Ovary (tissue), 3 donors: ENCODE data around the gene TSKU.

Experiments used
- EP300 ChIP-seq: sonication (generic); formaldehyde crosslinking; IDR thresholded peaks from one replicate; pipeline ENCODE4 v1.6.1; 2017; ENCODE audit warnings: antibody characterized with exemption
- POLR2A ChIP-seq: fragments of 450-650 bp; IDR thresholded peaks from one replicate; pipeline ENCODE4 v1.6.1; 2017; ENCODE audit warnings: antibody characterized with exemption, mild to moderate bottlenecking, moderate library complexity
- TF ChIP-seq, protein P1 (sequence below), 3 donors: fragments of 450-650 bp in 2 of 3; fragments of 200-600 bp in 1 of 3; IDR thresholded peaks; one replicate each; pipeline versions ENCODE4 v1.5.1 to v1.8.0; 2016 to 2022; ENCODE audit warnings: antibody characterized with exemption in 3 of 3, mild to moderate bottlenecking in 1 of 3
- donor health status: DM: no; HTN: no; CAD: no.

DNA sequence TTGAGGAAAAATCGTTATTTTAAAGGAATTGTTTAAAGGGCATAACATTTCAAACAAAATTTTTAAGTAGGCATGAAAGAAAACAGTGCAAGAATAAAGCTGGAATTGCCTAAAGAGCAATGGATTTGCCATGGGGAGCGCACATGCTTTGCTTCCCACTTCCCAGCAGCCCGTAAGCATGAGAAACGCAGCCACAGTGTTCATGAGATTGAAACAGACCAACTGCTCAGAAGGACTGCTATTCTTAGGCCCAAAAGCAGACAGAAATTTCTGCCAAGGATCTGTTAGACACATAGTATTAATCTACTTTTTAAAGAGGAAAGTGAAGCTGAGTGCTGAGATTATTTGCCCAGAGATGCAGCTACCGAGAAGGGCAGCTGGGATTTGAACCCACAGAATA, 34.2 kb upstream of the TSKU start:
- TF ChIP-seq, protein P1, sequence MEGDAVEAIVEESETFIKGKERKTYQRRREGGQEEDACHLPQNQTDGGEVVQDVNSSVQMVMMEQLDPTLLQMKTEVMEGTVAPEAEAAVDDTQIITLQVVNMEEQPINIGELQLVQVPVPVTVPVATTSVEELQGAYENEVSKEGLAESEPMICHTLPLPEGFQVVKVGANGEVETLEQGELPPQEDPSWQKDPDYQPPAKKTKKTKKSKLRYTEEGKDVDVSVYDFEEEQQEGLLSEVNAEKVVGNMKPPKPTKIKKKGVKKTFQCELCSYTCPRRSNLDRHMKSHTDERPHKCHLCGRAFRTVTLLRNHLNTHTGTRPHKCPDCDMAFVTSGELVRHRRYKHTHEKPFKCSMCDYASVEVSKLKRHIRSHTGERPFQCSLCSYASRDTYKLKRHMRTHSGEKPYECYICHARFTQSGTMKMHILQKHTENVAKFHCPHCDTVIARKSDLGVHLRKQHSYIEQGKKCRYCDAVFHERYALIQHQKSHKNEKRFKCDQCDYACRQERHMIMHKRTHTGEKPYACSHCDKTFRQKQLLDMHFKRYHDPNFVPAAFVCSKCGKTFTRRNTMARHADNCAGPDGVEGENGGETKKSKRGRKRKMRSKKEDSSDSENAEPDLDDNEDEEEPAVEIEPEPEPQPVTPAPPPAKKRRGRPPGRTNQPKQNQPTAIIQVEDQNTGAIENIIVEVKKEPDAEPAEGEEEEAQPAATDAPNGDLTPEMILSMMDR (IDR thresholded peaks at IDR 0.05), result no peak
- TF ChIP-seq POLR2A, result no peak
- no peak for TF ChIP-seq EP300
